DMS153 (cell line): ENCODE measurements around the gene RNF187.
"Not testable (repeated sequence)": the region's sequence is repeated elsewhere in the genome, so short reads cannot be mapped to it uniquely, and the experiment has no call there.

Experiments
- DNase-seq: peaks from one replicate; lab custom pipeline; 2025; lab: John Stamatoyannopoulos, UW

RNF187 gene

DNA sequence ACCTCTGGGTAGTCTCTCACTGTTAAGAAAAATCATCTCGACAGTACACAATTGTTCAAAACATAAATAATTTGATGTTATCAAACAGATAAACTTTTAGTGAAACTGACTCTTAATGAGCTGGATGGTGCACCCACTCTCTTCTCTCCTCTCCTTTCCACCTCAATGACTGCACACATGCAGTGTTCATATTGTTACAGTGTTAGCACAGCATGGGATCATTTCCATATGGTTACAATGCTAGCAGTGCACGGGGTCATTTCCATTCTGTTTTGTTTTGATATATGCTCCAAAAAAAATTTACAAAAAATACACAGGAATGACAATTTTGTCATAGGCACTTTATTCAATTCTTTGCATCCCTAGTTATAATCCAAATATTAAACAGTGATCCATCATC lies 26.4 kb upstream of the RNF187 start:
- DNase-seq = no peak

- DNase-seq = no peak
Measured at GRCh38 chr1:228462560-228462959, 24.6 kb upstream of the RNF187 start.

DNA sequence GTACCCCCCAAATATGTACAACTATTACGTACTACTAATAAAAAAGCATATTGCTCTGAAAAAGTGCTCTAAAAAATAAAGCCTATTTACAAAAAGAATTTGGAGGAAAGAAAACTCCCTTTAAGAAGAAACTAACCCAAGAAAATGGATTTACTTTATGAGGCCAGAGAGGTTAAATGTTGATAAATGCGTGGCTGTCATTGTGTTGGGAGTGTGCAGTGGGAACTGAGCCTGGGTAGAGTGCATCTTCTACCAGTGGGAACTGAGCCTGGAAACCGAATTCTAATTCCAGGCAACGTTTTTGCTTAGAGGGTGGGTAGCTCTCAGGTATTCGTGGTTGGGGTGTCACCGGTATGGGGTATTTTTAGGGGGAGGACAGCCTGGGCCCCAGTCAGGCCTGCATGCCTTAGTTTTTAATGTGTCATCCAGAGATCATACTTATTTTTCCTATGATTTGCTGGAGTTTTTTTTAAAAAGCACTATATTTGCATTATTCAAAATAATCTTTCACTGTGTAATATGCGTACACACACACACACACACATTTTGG lies 24.1 kb upstream of the RNF187 start:
- no peak for DNase-seq

- peak; percentile 23 for DNase-seq
Measured at GRCh38 chr1:228463559-228464455, 23.4 kb upstream of the RNF187 start.

- peak; percentile 96 for DNase-seq
Measured at GRCh38 chr1:228464487-228464983, 22.6 kb upstream of the RNF187 start.

DNA sequence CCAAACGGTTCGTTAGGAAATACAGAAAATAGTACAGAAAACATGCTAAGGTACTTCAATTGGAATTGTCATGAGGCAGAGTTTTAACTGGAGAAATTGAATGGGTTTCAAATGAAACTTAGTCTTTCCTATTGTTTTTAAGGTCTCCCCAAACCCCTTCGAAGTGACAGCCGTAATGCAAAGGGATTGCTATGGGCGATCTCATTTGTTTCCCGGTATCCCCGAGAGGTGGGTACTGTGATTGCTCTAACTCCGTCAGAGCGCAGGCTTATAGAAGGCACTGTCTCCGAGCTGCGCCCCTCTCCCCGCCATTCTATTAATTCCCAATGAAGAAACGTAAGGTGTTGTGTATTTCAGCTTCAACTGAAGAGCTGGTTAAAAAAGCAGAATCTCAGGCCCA lies 22.0 kb upstream of the RNF187 start:
- DNase-seq = no peak

- DNase-seq = peak; percentile 21
Measured at GRCh38 chr1:228465571-228466146, 21.5 kb upstream of the RNF187 start.

- DNase-seq = not testable (repeated sequence)
Measured at GRCh38 chr1:228468188-228468587, 19.0 kb upstream of the RNF187 start.

GRCh38 chr1:228469413-228470162 lies 17.6 kb upstream of the RNF187 start:
- no peak for DNase-seq

GRCh38 chr1:228471154-228471761 lies 15.9 kb upstream of the RNF187 start:
- no peak for DNase-seq

GRCh38 chr1:228471762-228472398 lies 15.3 kb upstream of the RNF187 start:
- peak; percentile 52 for DNase-seq

GRCh38 chr1:228472655-228473054 lies 14.5 kb upstream of the RNF187 start:
- DNase-seq = no peak

- DNase-seq = no peak
Measured at GRCh38 chr1:228474507-228474906, 12.7 kb upstream of the RNF187 start.

GRCh38 chr1:228475812-228476211 lies 11.4 kb upstream of the RNF187 start:
- no peak for DNase-seq

DNA sequence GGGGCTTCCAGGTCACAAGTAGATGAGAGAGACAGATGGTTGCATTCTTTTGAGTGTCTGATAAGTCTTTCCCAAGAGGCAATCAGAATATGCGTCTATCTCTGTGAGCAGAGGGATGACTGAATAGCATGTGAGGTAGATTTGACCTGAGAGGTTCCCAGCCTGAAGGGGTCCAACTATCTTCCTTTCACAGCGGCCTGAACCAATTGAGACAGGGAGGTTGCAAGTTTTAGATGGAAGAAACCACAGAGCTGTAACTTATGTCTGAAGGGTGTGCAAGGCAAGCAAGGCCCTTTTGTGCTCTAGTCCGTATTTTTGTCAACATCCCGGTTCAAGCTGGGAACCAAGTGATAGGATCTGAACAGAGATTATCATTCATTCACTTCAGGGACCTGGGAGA lies 9.9 kb upstream of the RNF187 start:
- no peak for DNase-seq

DNA sequence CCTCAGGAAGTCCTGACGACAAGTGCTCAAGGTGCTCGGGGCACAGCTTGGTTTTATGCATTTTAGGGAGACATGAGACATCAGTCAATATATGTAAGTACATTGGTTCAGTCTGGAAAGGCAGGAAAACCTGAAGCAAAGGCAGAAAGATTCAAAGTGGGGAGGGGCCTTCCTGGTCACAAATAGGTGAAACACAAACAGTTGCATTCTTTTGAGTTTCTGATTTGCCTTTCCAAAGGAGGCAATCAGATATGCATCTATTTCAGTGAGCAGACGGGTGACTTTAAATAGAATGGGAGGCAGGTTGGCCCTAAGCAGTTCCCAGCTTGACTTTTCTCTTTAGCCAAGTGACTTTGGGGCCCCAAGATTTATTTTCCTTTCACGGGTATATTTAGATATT lies 8.9 kb upstream of the RNF187 start:
- DNase-seq = no peak

DNA sequence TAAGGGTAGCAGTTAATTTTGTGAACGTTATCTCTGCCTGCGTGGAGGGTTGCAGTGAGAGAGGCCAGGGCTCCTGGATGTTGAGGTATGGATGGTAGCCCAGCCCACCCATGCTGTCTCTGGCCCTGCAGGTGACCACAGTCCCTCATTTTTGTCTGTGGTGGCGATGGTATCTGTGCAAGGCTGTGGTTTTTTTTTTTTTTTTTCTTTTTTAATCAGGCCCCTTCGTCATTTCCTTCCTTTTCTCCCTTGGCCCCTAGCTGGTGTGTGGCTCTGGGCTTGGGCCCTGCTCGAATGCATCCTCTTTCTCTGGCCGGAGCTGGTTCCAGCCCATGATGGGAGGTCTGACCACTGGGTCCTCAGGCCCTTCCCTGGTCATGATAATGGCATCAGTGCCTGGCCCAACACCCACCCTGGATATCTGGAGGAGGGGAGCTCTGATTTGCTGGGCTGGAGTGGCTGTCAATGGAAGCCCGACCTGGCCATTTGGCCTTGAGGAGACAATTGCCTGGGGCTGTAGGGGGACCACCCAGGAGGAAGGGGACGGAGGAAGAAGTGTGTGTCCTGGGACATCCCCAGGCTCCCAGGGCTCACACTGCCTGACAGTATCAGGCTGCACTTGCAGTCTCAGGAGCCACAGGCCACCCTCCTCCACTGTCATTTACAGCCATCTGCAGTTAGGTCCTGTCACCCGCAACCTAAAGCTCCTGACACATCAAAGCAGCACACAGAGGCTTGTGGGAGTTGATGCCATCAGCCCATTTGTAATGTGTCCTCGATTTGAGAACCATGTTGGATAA lies 8.1 kb upstream of the RNF187 start:
- DNase-seq = no peak

DNA sequence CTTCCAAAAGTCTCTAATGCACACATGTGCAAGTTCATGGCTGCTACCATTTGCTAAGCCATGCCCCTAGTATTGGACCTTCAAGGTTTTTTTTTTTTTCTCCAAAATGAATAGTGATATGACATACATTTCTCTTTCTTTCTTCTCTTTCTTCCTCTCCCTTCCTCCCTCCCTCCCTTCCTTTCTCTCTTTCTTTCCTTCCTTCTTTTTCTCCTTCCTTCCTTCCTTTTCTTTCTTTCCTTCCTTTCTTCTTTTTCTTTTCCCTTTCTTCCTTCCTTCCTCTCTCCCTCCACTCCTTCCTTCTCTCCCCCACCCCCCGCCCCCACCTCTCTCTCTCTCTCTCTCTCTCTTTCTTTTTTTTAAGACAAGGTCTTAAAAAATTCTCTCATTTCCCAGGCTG lies 3.4 kb upstream of the RNF187 start:
- DNase-seq = no peak

GRCh38 chr1:228486596-228487335 lies 416 bp upstream of the RNF187 start:
- peak; percentile 76 for DNase-seq
